MM.1S (cell line): ENCODE results near the gene SPAM1.
"Not testable (repeated sequence)": the region's sequence is repeated elsewhere in the genome, so short reads cannot be mapped to it uniquely, and the experiment has no call there.

Experiments
- DNase-seq: peaks from one replicate; pipeline ENCODE4 v3.0.0-alpha.2; 2015
- H2AFZ ChIP-seq: fragments of 300-600 bp; sonication (generic); 2 replicates; pipeline ENCODE4 v1.6.0; 2016; ENCODE audit warnings: antibody characterized with exemption, low read length
- H3F3A ChIP-seq: fragments of 300-600 bp; sonication (generic); 2 replicates; pipeline ENCODE4 v1.6.1; 2016; ENCODE audit warnings: mild to moderate bottlenecking, antibody characterized with exemption, low read length, moderate library complexity, mixed read lengths; ENCODE audit not compliant: insufficient read depth
- H3K27ac ChIP-seq: fragments of 300-600 bp; sonication (generic); 2 replicates; pipeline ENCODE4 v1.5.1; 2016; ENCODE audit warnings: mild to moderate bottlenecking, low read length
- H3K27me3 ChIP-seq: fragments of 300-600 bp; sonication (generic); replicated peaks from 2 replicates; pipeline ENCODE4 v1.6.0; 2016; ENCODE audit warnings: low read length; ENCODE audit not compliant: insufficient read depth
- H3K36me3 ChIP-seq: fragments of 300-600 bp; sonication (generic); replicated peaks from 2 replicates; pipeline ENCODE4 v1.6.1; 2016; ENCODE audit warnings: mild to moderate bottlenecking, low read length, mixed read lengths; ENCODE audit not compliant: insufficient read depth
- H3K4me1 ChIP-seq: fragments of 300-600 bp; sonication (generic); 2 replicates; pipeline ENCODE4 v1.6.1; 2016; ENCODE audit warnings: low read length, mixed read lengths
- H3K4me2 ChIP-seq: fragments of 300-600 bp; sonication (generic); 2 replicates; pipeline ENCODE4 v1.6.0; 2016; ENCODE audit warnings: low read depth, low read length
- H3K4me3 ChIP-seq: fragments of 300-600 bp; sonication (generic); 2 replicates; pipeline ENCODE4 v1.5.1; 2016; ENCODE audit warnings: low read length, mixed read lengths
- H3K79me2 ChIP-seq: fragments of 300-600 bp; sonication (generic); 2 replicates; pipeline ENCODE4 v1.6.1; 2016; ENCODE audit warnings: mixed run types, low read length, mixed read lengths
- H3K9ac ChIP-seq: fragments of 300-600 bp; sonication (generic); 2 replicates; pipeline ENCODE4 v1.6.1; 2016; ENCODE audit warnings: low read length, mixed read lengths
- H3K9me2 ChIP-seq: fragments of 300-600 bp; sonication (generic); replicated peaks from 2 replicates; pipeline ENCODE4 v1.6.1; 2016; ENCODE audit warnings: mild to moderate bottlenecking, low read length, mixed read lengths; ENCODE audit not compliant: insufficient read depth
- H3K9me3 ChIP-seq: fragments of 300-600 bp; sonication (generic); replicated peaks from 2 replicates; pipeline ENCODE4 v1.6.1; 2016; ENCODE audit warnings: mild to moderate bottlenecking, low read length, mixed read lengths; ENCODE audit not compliant: insufficient read depth
- H4K20me1 ChIP-seq: fragments of 300-600 bp; sonication (generic); 2 replicates; pipeline ENCODE4 v1.6.1; 2016; ENCODE audit warnings: mild to moderate bottlenecking, low read length, moderate library complexity, mixed read lengths; ENCODE audit not compliant: insufficient read depth
- EZH2 ChIP-seq: fragments of 300-600 bp; sonication (generic); optimal IDR thresholded peaks from 2 replicates; pipeline ENCODE3; 2017; ENCODE audit warnings: low read depth, mild to moderate bottlenecking, antibody characterized with exemption, low read length, mixed read lengths
- EZH2phosphoT487 ChIP-seq: fragments of 300-600 bp; sonication (generic); IDR thresholded peaks from 2 replicates; pipeline ENCODE4 v1.6.1; 2018; ENCODE audit warnings: antibody characterized with exemption, low read length
- TF ChIP-seq, protein P1 (sequence below): fragments of 300-600 bp; sonication (generic); IDR thresholded peaks from 2 replicates; pipeline ENCODE4 v1.5.1; 2016; ENCODE audit warnings: antibody characterized with exemption, low read length, mixed read lengths

Gene SPAM1

DNA sequence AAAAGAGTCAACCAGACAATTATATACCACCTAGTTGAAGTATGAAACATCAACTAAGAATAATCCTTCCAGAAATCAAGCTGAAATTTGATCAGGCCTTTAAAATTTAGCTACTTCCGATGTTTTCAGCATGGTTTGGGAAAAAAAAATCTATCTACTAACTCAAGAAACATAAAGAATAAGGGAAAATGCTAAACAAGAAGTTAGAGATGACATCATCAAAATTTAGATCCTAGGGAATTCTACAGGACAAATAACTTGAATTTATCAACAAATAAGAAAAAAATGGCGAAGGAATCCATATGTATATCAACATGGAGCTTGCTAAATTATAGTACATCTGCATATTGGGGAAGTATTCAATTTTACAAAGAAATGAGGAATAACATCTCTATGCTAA is 43.7 kb upstream of the SPAM1 start:
- Histone ChIP-seq H4K20me1 (no peaks in the 10 kb centered on the region), H3F3A (no peaks in the 10 kb centered on the region), H3K4me1 (no peaks in the 10 kb centered on the region), H3K27ac (no peak overlapping the region), H2AFZ (no peak overlapping the region), H3K9me3 (no peaks in the 10 kb centered on the region), H3K79me2 (no peaks in the 10 kb centered on the region), H3K36me3 (no peaks in the 10 kb centered on the region), H3K9me2 (no peaks in the 10 kb centered on the region), H3K4me2 (no peak overlapping the region), H3K27me3 (no peaks in the 10 kb centered on the region), H3K4me3 (no peak overlapping the region), H3K9ac (no peak overlapping the region)
- TF ChIP-seq EZH2phosphoT487 (no peak), EZH2 (no peak)
- TF ChIP-seq, protein P1, sequence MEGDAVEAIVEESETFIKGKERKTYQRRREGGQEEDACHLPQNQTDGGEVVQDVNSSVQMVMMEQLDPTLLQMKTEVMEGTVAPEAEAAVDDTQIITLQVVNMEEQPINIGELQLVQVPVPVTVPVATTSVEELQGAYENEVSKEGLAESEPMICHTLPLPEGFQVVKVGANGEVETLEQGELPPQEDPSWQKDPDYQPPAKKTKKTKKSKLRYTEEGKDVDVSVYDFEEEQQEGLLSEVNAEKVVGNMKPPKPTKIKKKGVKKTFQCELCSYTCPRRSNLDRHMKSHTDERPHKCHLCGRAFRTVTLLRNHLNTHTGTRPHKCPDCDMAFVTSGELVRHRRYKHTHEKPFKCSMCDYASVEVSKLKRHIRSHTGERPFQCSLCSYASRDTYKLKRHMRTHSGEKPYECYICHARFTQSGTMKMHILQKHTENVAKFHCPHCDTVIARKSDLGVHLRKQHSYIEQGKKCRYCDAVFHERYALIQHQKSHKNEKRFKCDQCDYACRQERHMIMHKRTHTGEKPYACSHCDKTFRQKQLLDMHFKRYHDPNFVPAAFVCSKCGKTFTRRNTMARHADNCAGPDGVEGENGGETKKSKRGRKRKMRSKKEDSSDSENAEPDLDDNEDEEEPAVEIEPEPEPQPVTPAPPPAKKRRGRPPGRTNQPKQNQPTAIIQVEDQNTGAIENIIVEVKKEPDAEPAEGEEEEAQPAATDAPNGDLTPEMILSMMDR: no peak
- DNase-seq: no peak

DNA sequence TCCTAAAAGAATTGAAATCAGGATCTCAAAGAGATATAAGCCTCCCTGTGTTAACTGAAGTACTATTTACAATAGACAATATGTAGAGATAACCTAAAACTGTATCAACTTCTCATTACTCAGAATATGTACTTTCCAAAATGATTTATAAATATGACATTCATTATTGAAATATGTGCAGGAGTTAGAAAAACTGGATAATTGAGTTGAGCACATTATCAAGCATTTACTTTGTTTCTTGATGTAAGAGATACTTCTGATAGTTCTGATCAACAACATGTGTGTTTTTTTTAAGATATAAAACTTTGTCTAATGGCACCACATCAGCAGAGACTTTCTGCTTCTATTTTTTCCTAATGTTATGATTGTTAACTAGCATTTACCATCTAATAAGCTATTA is 41.9 kb upstream of the SPAM1 start:
- H3K4me1 ChIP-seq: no peaks in the 10 kb centered on the region
- H3K9me2 ChIP-seq: no peaks in the 10 kb centered on the region
- H3K27ac ChIP-seq: no peak overlapping the region
- no peak overlapping the region for H3K4me2 ChIP-seq
- H3K79me2 ChIP-seq: no peaks in the 10 kb centered on the region
- DNase-seq: no peak
- no peak overlapping the region for H3K4me3 ChIP-seq
- no peaks in the 10 kb centered on the region for H3K27me3 ChIP-seq
- no peaks in the 10 kb centered on the region for H3K9me3 ChIP-seq
- TF ChIP-seq EZH2phosphoT487: no peak
- TF ChIP-seq, protein P1: no peak
- no peak overlapping the region for H3K9ac ChIP-seq
- H3F3A ChIP-seq: no peaks in the 10 kb centered on the region
- no peak overlapping the region for H2AFZ ChIP-seq
- no peaks in the 10 kb centered on the region for H3K36me3 ChIP-seq
- no peaks in the 10 kb centered on the region for H4K20me1 ChIP-seq

DNA sequence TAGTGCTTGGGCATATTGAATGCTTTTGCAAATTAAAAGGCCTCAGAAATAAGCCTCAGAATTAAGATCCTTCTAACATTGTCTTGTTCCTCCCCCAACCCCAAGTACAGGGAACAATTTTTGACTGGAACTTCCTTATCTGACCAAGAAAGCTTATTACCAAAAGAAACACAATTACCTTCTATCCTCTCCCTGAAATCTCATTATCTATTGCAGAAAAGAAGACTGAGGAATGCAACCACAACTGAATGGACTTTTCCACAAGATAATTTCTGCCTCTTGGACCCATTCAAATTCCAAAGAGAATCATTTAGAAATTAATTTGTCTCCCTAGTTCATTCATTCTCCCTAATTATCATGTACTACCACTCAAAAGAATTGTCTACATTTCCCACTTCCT is 36.8 kb upstream of the SPAM1 start:
- H3K79me2 ChIP-seq: no peaks in the 10 kb centered on the region
- no peaks in the 10 kb centered on the region for H3K9me3 ChIP-seq
- no peaks in the 10 kb centered on the region for H3K4me1 ChIP-seq
- no peak overlapping the region for H3K4me3 ChIP-seq
- H3K36me3 ChIP-seq: no peaks in the 10 kb centered on the region
- H3K9me2 ChIP-seq: no peaks in the 10 kb centered on the region
- no peak overlapping the region for H3K27ac ChIP-seq
- H3K27me3 ChIP-seq: no peaks in the 10 kb centered on the region
- H3K9ac ChIP-seq: no peak overlapping the region
- H3F3A ChIP-seq: no peaks in the 10 kb centered on the region
- DNase-seq: no peak
- TF ChIP-seq, protein P1: no peak
- TF ChIP-seq EZH2phosphoT487: no peak
- TF ChIP-seq EZH2: no peak
- H2AFZ ChIP-seq: no peak overlapping the region
- no peaks in the 10 kb centered on the region for H4K20me1 ChIP-seq
- H3K4me2 ChIP-seq: no peak overlapping the region

DNA sequence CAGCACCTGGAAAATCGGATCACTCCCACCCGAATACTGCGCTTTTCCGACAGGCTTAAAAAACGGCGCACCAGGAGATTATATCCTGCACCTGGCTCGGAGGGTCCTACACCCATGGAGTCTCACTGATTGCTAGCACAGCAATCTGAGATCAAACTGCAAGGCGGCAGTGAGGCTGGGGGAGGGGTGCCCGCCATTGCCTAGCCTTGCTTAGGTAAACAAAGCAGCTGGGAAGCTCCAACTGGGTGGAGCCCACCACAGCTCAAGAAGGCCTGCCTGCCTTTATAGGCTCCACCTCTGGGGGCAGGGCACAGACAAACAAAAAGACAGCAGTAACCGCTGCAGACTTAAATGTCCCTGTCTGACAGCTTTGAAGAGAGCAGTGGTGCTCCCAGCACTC is 30.3 kb upstream of the SPAM1 start:
- not testable (repeated sequence) for H4K20me1 ChIP-seq, H3K4me3 ChIP-seq, DNase-seq, H3K9me2 ChIP-seq, H3K4me1 ChIP-seq, H3K9me3 ChIP-seq, H3K4me2 ChIP-seq, H3K79me2 ChIP-seq, H3K27me3 ChIP-seq, H3K36me3 ChIP-seq, H3K27ac ChIP-seq, H2AFZ ChIP-seq, H3F3A ChIP-seq, H3K9ac ChIP-seq
